OCI-LY1 (cell line): Measurements from ENCODE around the gene FTO.

Source experiments
- H2AFZ ChIP-seq: fragments of 200-600 bp; sonication (generic), shearing (Covaris generic); 2 replicates; pipeline ENCODE4 v1.6.0; 2014; ENCODE audit warnings: antibody characterized with exemption, mild to moderate bottlenecking, low read length
- H3F3A ChIP-seq: fragments of 200-600 bp; sonication (generic), shearing (Covaris generic); 2 replicates; pipeline ENCODE4 v1.6.0; 2014; ENCODE audit warnings: mild to moderate bottlenecking, antibody characterized with exemption, low read length, moderate library complexity; ENCODE audit not compliant: insufficient read depth
- H3K27ac ChIP-seq: fragments of 200-600 bp; sonication (generic); 2 replicates; pipeline ENCODE4 v1.5.1; 2014; ENCODE audit warnings: low read length, mixed run types, mild to moderate bottlenecking, low read depth; ENCODE audit not compliant: poor library complexity, severe bottlenecking
- H3K27me3 ChIP-seq: fragments of 200-600 bp; sonication (generic); 2 replicates; pipeline ENCODE4 v1.6.0; 2014; ENCODE audit warnings: antibody characterized with exemption, mild to moderate bottlenecking, low read length, moderate library complexity; ENCODE audit not compliant: insufficient read depth
- H3K36me3 ChIP-seq: fragments of 200-600 bp; sonication (generic); 2 replicates; pipeline ENCODE4 v1.6.1; 2014; ENCODE audit warnings: mild to moderate bottlenecking, antibody characterized with exemption, low read length, moderate library complexity, mixed read lengths; ENCODE audit not compliant: insufficient read depth
- H3K4me1 ChIP-seq: fragments of 200-600 bp; sonication (generic); 2 replicates; pipeline ENCODE4 v1.5.1; 2014; ENCODE audit warnings: mild to moderate bottlenecking, low read length, moderate library complexity; ENCODE audit not compliant: insufficient read depth, severe bottlenecking
- H3K4me2 ChIP-seq: fragments of 200-600 bp; sonication (generic), shearing (Covaris generic); 2 replicates; pipeline ENCODE4 v1.6.1; 2014; ENCODE audit warnings: low read length
- H3K4me3 ChIP-seq: fragments of 200-600 bp; sonication (generic); 2 replicates; pipeline ENCODE4 v1.5.1; 2014; ENCODE audit warnings: low read length, low read depth, mild to moderate bottlenecking, mixed read lengths; ENCODE audit not compliant: poor library complexity, severe bottlenecking
- H3K79me2 ChIP-seq: fragments of 200-600 bp; shearing (Covaris generic); 2 replicates; pipeline ENCODE4 v1.6.1; 2016; ENCODE audit warnings: mixed run types, low read length, mixed read lengths; ENCODE audit not compliant: insufficient read depth
- H3K9ac ChIP-seq: fragments of 200-600 bp; sonication (generic), shearing (Covaris generic); 2 replicates; pipeline ENCODE4 v1.6.1; 2014; ENCODE audit warnings: mild to moderate bottlenecking, low read length, mixed read lengths
- H3K9me2 ChIP-seq: fragments of 200-600 bp; sonication (generic), shearing (Covaris generic); 2 replicates; pipeline ENCODE4 v1.6.1; 2014; ENCODE audit warnings: low read depth, mild to moderate bottlenecking, low read length, mixed read lengths
- H3K9me3 ChIP-seq: fragments of 200-600 bp; shearing (Covaris generic); 2 replicates; pipeline ENCODE4 v1.6.1; 2014; ENCODE audit warnings: low read length, mixed read lengths
- H4K20me1 ChIP-seq: fragments of 200-600 bp; sonication (generic), shearing (Covaris generic); 2 replicates; pipeline ENCODE4 v1.6.0; 2016; ENCODE audit warnings: mild to moderate bottlenecking, low read length; ENCODE audit not compliant: insufficient read depth
- CTCF ChIP-seq: fragments of 200-600 bp; sonication (generic), shearing (Covaris generic); IDR thresholded peaks from 2 replicates; pipeline ENCODE4 v1.5.1; 2017; ENCODE audit warnings: mild to moderate bottlenecking, antibody characterized with exemption, low read length, moderate library complexity, mixed read lengths
- EZH2 ChIP-seq: fragments of 200-600 bp; sonication (generic), shearing (Covaris generic); IDR thresholded peaks from 2 replicates; pipeline ENCODE4 v1.8.0; 2017; ENCODE audit warnings: borderline replicate concordance, mixed run types, mild to moderate bottlenecking, antibody characterized with exemption, low read length, moderate library complexity, mixed read lengths

The FTO gene

GRCh38 chr16:54144572-54144947 is 440.6 kb downstream of the FTO start:
- Histone ChIP-seq H3F3A (no peaks in the 10 kb centered on the region), H3K4me2 (no peak overlapping the region), H3K9ac (no peak overlapping the region), H3K27ac (no peak overlapping the region), H3K36me3 (no peaks in the 10 kb centered on the region), H3K79me2 (no peaks in the 10 kb centered on the region), H3K9me2 (no peaks in the 10 kb centered on the region), H3K9me3 (no peaks in the 10 kb centered on the region), H3K4me3 (no peak overlapping the region), H3K27me3 (0 out of 2 replicates have a peak, but pooled peaks cover 3% of the 10 kb centered on the region), H2AFZ (no peak overlapping the region), H4K20me1 (no peaks in the 10 kb centered on the region), H3K4me1 (no peaks in the 10 kb centered on the region)
- TF ChIP-seq EZH2 (no peak), CTCF (no peak)

GRCh38 chr16:54145881-54146280 is 441.9 kb downstream of the FTO start:
- H3K4me2 ChIP-seq: no peak overlapping the region
- H3K27ac ChIP-seq: no peak overlapping the region
- no peak overlapping the region for H3K4me3 ChIP-seq
- H3K9me3 ChIP-seq: no peaks in the 10 kb centered on the region
- H3K9me2 ChIP-seq: no peaks in the 10 kb centered on the region
- no peak overlapping the region for H2AFZ ChIP-seq
- H3K9ac ChIP-seq: no peak overlapping the region
- H4K20me1 ChIP-seq: no peaks in the 10 kb centered on the region
- no peaks in the 10 kb centered on the region for H3K4me1 ChIP-seq
- no peaks in the 10 kb centered on the region for H3K79me2 ChIP-seq
- H3K27me3 ChIP-seq: 0 out of 2 replicates have a peak, but pooled peaks cover 3% of the 10 kb centered on the region
- no peak for TF ChIP-seq EZH2
- no peak for TF ChIP-seq CTCF
- no peaks in the 10 kb centered on the region for H3F3A ChIP-seq
- no peaks in the 10 kb centered on the region for H3K36me3 ChIP-seq

GRCh38 chr16:54148974-54149373 is 445.0 kb downstream of the FTO start:
- Histone ChIP-seq H2AFZ (no peak overlapping the region), H3F3A (no peaks in the 10 kb centered on the region), H3K27ac (no peak overlapping the region), H3K9me3 (no peaks in the 10 kb centered on the region), H3K27me3 (0 out of 2 replicates have a peak, but pooled peaks cover 3% of the 10 kb centered on the region), H3K36me3 (no peaks in the 10 kb centered on the region), H3K79me2 (no peaks in the 10 kb centered on the region), H3K9ac (no peak overlapping the region), H4K20me1 (no peaks in the 10 kb centered on the region), H3K9me2 (no peaks in the 10 kb centered on the region), H3K4me3 (no peak overlapping the region), H3K4me1 (no peaks in the 10 kb centered on the region), H3K4me2 (no peak overlapping the region)
- no peak for TF ChIP-seq CTCF
- TF ChIP-seq EZH2: no peak
